Astrocyte (in vitro differentiated cells and primary cell): ENCODE data around the gene ENPP6. TPM values are rescaled to one million over a fixed set of nuclear protein-coding genes. Genes with fewer than 3 reads are reported as not detected.

Experiments used
- DNase-seq: peaks from one replicate; pipeline ENCODE4 v3.0.0-alpha.2; 2010; ENCODE audit warnings: low read depth
- FAIRE-seq: peaks from 2 replicates; lab custom pipeline; 2011; peaks lifted over from hg19 to GRCh38; lab: Jason Lieb, UNC
- H2AFZ ChIP-seq: 2 replicates; pipeline ENCODE4 v1.6.0; 2012; ENCODE audit warnings: low read depth, low read length, inconsistent platforms
- H3K27ac ChIP-seq: 2 replicates; pipeline ENCODE4 v1.5.1; 2011; ENCODE audit warnings: low read depth, low read length, inconsistent platforms
- H3K27me3 ChIP-seq: 2 replicates; pipeline ENCODE4 v1.6.0; 2011; ENCODE audit warnings: low read length, inconsistent platforms; ENCODE audit not compliant: insufficient read depth
- H3K36me3 ChIP-seq: 2 replicates; pipeline ENCODE4 v1.5.1; 2011; ENCODE audit warnings: low read length, inconsistent platforms; ENCODE audit not compliant: insufficient read depth
- H3K4me1 ChIP-seq: 2 replicates; pipeline ENCODE4 v1.5.1; 2011; ENCODE audit warnings: low read length, inconsistent platforms; ENCODE audit not compliant: insufficient read depth
- H3K4me2 ChIP-seq: 2 replicates; pipeline ENCODE4 v1.6.0; 2012; ENCODE audit warnings: low read length, inconsistent platforms
- H3K4me3 ChIP-seq: 2 replicates; pipeline ENCODE4 v1.5.1; 2011; ENCODE audit warnings: low read depth, mild to moderate bottlenecking, low read length, inconsistent platforms; ENCODE audit not compliant: insufficient read depth
- H3K79me2 ChIP-seq: 2 replicates; pipeline ENCODE4 v1.6.0; 2012; ENCODE audit warnings: mild to moderate bottlenecking, low read length, inconsistent platforms; ENCODE audit not compliant: insufficient read depth
- H3K9ac ChIP-seq: 2 replicates; pipeline ENCODE4 v1.6.0; 2012; ENCODE audit warnings: mild to moderate bottlenecking, low read length, inconsistent platforms
- H3K9me3 ChIP-seq: 2 replicates; pipeline ENCODE4 v1.5.1; 2012; ENCODE audit warnings: low read depth, mild to moderate bottlenecking, low read length, inconsistent platforms; ENCODE audit not compliant: insufficient read depth
- H4K20me1 ChIP-seq: 2 replicates; pipeline ENCODE4 v1.6.0; 2012; ENCODE audit warnings: low read length, inconsistent platforms; ENCODE audit not compliant: insufficient read depth
- H3K27ac Mint-ChIP-seq: one replicate; pipeline ENCODE4 v1.8.0; 2021; ENCODE audit warnings: mild to moderate bottlenecking, mixed read lengths; ENCODE audit not compliant: unreplicated experiment
- H3K27me3 Mint-ChIP-seq: one replicate; pipeline ENCODE4 v1.8.0; 2021; ENCODE audit warnings: low read depth, mixed read lengths; ENCODE audit not compliant: unreplicated experiment
- H3K36me3 Mint-ChIP-seq: one replicate; pipeline ENCODE4 v1.8.0; 2021; ENCODE audit warnings: low read depth, mixed read lengths; ENCODE audit not compliant: unreplicated experiment
- H3K4me1 Mint-ChIP-seq: one replicate; pipeline ENCODE4 v1.8.0; 2021; ENCODE audit warnings: low read depth, mixed read lengths; ENCODE audit not compliant: unreplicated experiment
- H3K4me3 Mint-ChIP-seq: one replicate; pipeline ENCODE4 v1.8.0; 2021; ENCODE audit warnings: mild to moderate bottlenecking, moderate library complexity, mixed read lengths; ENCODE audit not compliant: unreplicated experiment
- H3K9me3 Mint-ChIP-seq: one replicate; pipeline ENCODE4 v1.8.0; 2021; ENCODE audit warnings: mild to moderate bottlenecking, mixed read lengths; ENCODE audit not compliant: unreplicated experiment
- CTCF ChIP-seq: IDR thresholded peaks from 2 replicates; pipeline ENCODE4 v1.5.1; 2011; ENCODE audit warnings: low read depth, mild to moderate bottlenecking, inconsistent platforms, low read length, moderate library complexity; ENCODE audit not compliant: insufficient read depth
- EZH2 ChIP-seq: IDR thresholded peaks from 2 replicates; pipeline ENCODE4 v1.6.1; 2012; ENCODE audit warnings: mild to moderate bottlenecking, low read length, inconsistent platforms; ENCODE audit not compliant: insufficient read depth
- total RNA-seq: library from RNA; stranded (reverse); gene quantifications from 2 replicates; pipeline ENCODE4 v1.2.1, GENCODE V29; 2021

ENPP6 gene
- total RNA-seq, 1 donor from 2014 or later: 0.50 TPM

GRCh38 chr4:184150102-184150839 is 67.4 kb downstream of the ENPP6 start:
- Histone ChIP-seq H2AFZ (no peak overlapping the region), H3K9ac (no peak overlapping the region), H4K20me1 (no peaks in the 10 kb centered on the region), H3K4me2 (no peak overlapping the region), H3K9me3 (no peaks in the 10 kb centered on the region), H3K27ac (no peak overlapping the region), H3K27me3 (no peaks in the 10 kb centered on the region), H3K36me3 (no peaks in the 10 kb centered on the region), H3K4me3 (no peak overlapping the region), H3K4me1 (no peaks in the 10 kb centered on the region), H3K79me2 (no peaks in the 10 kb centered on the region)
- H3K27ac Mint-ChIP-seq: no peak overlapping the region
- DNase-seq (no peak), FAIRE-seq (no peak)
- H3K36me3 Mint-ChIP-seq: no peaks in the 10 kb centered on the region
- peaks cover 17% of the 10 kb centered on the region for H3K27me3 Mint-ChIP-seq
- no peaks in the 10 kb centered on the region for H3K9me3 Mint-ChIP-seq
- H3K4me3 Mint-ChIP-seq: no peak overlapping the region
- TF ChIP-seq EZH2: no peak
- TF ChIP-seq CTCF: no peak
- H3K4me1 Mint-ChIP-seq: peaks cover 17% of the 10 kb centered on the region

GRCh38 chr4:184148738-184149637 is 68.7 kb downstream of the ENPP6 start:
- Histone ChIP-seq H3K4me3 (no peak overlapping the region), H3K9ac (no peak overlapping the region), H2AFZ (no peak overlapping the region), H4K20me1 (no peaks in the 10 kb centered on the region), H3K36me3 (no peaks in the 10 kb centered on the region), H3K9me3 (no peaks in the 10 kb centered on the region), H3K27me3 (no peaks in the 10 kb centered on the region), H3K27ac (no peak overlapping the region), H3K4me2 (no peak overlapping the region), H3K4me1 (no peaks in the 10 kb centered on the region), H3K79me2 (no peaks in the 10 kb centered on the region)
- peaks cover 13% of the 10 kb centered on the region for H3K4me1 Mint-ChIP-seq
- no peak overlapping the region for H3K4me3 Mint-ChIP-seq
- TF ChIP-seq EZH2: no peak
- TF ChIP-seq CTCF: no peak
- H3K27me3 Mint-ChIP-seq: peaks cover 19% of the 10 kb centered on the region
- DNase-seq (no peak), FAIRE-seq (no peak)
- H3K27ac Mint-ChIP-seq: no peak overlapping the region
- H3K9me3 Mint-ChIP-seq: no peaks in the 10 kb centered on the region
- no peaks in the 10 kb centered on the region for H3K36me3 Mint-ChIP-seq
